HepG2 (cell line): ENCODE measurements around the gene PIGZ. TPM values are rescaled to one million over a fixed set of nuclear protein-coding genes. Genes with fewer than 3 reads are reported as not detected.

Experiments used
- ATAC-seq: fragments of 200-7000 bp; cut with Tn5 transposase; 3 replicates; pipeline ENCODE4 v1.9.1; 2020; ENCODE audit warnings: mild to moderate bottlenecking, moderate library complexity
- BruUV-seq: library from RNA; stranded (reverse); fragments of 400-500 nt; replicated peaks from 2 replicates; lab custom pipeline; 2021; lab: Mats Ljungman, UMichigan
- CTCF ChIA-PET: fragments of 300-600 bp; formaldehyde crosslinking; extraction: SDS; loops from one replicate; lab custom pipeline; 2021; ENCODE audit warnings: low total read pairs, inconsistent platforms, low intra/inter-chr PET ratio; lab: Yijun Ruan, JAX
- POLR2A ChIA-PET: fragments of 350-600 bp; sonication (Branson Sonifier 250); formaldehyde crosslinking; loops from one replicate; lab custom pipeline; 2020; ENCODE audit warnings: antibody characterized with exemption, inconsistent platforms; lab: Yijun Ruan, JAX
- DNase-seq: peaks from one replicate; pipeline ENCODE4 v3.0.0-alpha.2; 2015; ENCODE audit warnings: low spot score
- FAIRE-seq: peaks from 3 replicates; lab custom pipeline; 2011; peaks lifted over from hg19 to GRCh38; lab: Jason Lieb, UNC
- H2AFZ ChIP-seq: one replicate; pipeline ENCODE4 v1.6.1; 2011; ENCODE audit warnings: low read length, inconsistent platforms
- H3K27ac ChIP-seq: fragments of 300-600 bp; 3 replicates; pipeline ENCODE4 v1.8.0; 2011; ENCODE audit warnings: mixed run types, mild to moderate bottlenecking, mixed read lengths, low read length, inconsistent platforms; ENCODE audit not compliant: insufficient read depth; ENCODE audit errors: extremely low read length
- H3K27me3 ChIP-seq, 2 experiments: fragments of 200-600 bp in 1 of 2; 2 replicates in 1 of 2; 3 replicates in 1 of 2; pipeline versions ENCODE4 v1.6.0 to v1.8.0; 2011; ENCODE audit warnings: low read length in 2 of 2, mild to moderate bottlenecking in 2 of 2, moderate library complexity in 2 of 2, inconsistent platforms in 1 of 2; ENCODE audit not compliant: insufficient read depth in 2 of 2, control insufficient read depth in 1 of 2
- H3K36me3 ChIP-seq, 2 experiments: fragments of 200-600 bp in 1 of 2; replicated peaks in 1 of 2; 2 replicates in 1 of 2; 3 replicates in 1 of 2; pipeline versions ENCODE4 v1.5.1 to v1.8.0; 2011; ENCODE audit warnings: low read length in 2 of 2, inconsistent platforms in 1 of 2; ENCODE audit not compliant: insufficient read depth in 2 of 2, control insufficient read depth in 1 of 2
- H3K4me1 ChIP-seq: 2 replicates; pipeline ENCODE4 v1.5.1; 2012; ENCODE audit warnings: low read length, inconsistent platforms; ENCODE audit not compliant: insufficient read depth
- H3K4me2 ChIP-seq: 2 replicates; pipeline ENCODE4 v1.6.0; 2011; ENCODE audit warnings: low read depth, low read length, inconsistent platforms
- H3K4me3 ChIP-seq, 3 experiments: fragments of 200-600 bp in 1 of 3; sonication (generic), shearing (Covaris generic) in 1 of 3; replicated peaks in 1 of 3; 2 replicates each; pipeline ENCODE4 v1.5.1; 2011 to 2016; ENCODE audit warnings: low read length in 3 of 3, inconsistent platforms in 2 of 3, low read depth in 2 of 3, mild to moderate bottlenecking in 2 of 3, control low read depth in 1 of 3, mixed read lengths in 1 of 3; ENCODE audit not compliant: insufficient read depth in 1 of 3
- H3K79me2 ChIP-seq: one replicate; pipeline ENCODE4 v1.6.1; 2011; ENCODE audit warnings: low read length, inconsistent platforms; ENCODE audit not compliant: insufficient read depth
- H3K9ac ChIP-seq: 2 replicates; pipeline ENCODE4 v1.6.0; 2011; ENCODE audit warnings: mild to moderate bottlenecking, low read depth, low read length, inconsistent platforms; ENCODE audit not compliant: insufficient read depth
- H3K9me3 ChIP-seq: 2 replicates; pipeline ENCODE4 v1.5.1; 2012; ENCODE audit warnings: mild to moderate bottlenecking, low read length
- H4K20me1 ChIP-seq: 2 replicates; pipeline ENCODE4 v1.6.0; 2011; ENCODE audit warnings: inconsistent platforms, mild to moderate bottlenecking, low read length, moderate library complexity; ENCODE audit not compliant: insufficient read depth
- BRF2 ChIP-seq: sonication (generic); formaldehyde crosslinking; IDR thresholded peaks from 2 replicates; pipeline ENCODE4 v1.8.1; 2022; ENCODE audit warnings: mild to moderate bottlenecking, missing genetic modification reagents
- CENPBD1 ChIP-seq: sonication (generic); formaldehyde crosslinking; IDR thresholded peaks from 2 replicates; pipeline ENCODE4 v1.8.0; 2022; ENCODE audit warnings: missing genetic modification reagents, low read depth, mild to moderate bottlenecking, borderline replicate concordance
- DMTF1 ChIP-seq: sonication (generic); formaldehyde crosslinking; IDR thresholded peaks from 2 replicates; pipeline ENCODE4 v1.4.0; 2020; ENCODE audit warnings: mild to moderate bottlenecking, missing genetic modification reagents
- DNMT3B ChIP-seq: conservative IDR thresholded peaks from 2 replicates; pipeline ENCODE4 v1.6.1; 2016; ENCODE audit warnings: missing biosample characterization, control low read depth
- ETV5 ChIP-seq: IDR thresholded peaks from 2 replicates; pipeline ENCODE4 v1.6.1; 2018; ENCODE audit warnings: missing biosample characterization, missing genetic modification reagents, inconsistent platforms, borderline replicate concordance
- GATA4 ChIP-seq: sonication (generic); IDR thresholded peaks from 2 replicates; pipeline ENCODE4 v1.6.1; 2016; ENCODE audit warnings: antibody characterized with exemption, low read depth, borderline replicate concordance
- HOXA3 ChIP-seq: sonication (generic); formaldehyde crosslinking; IDR thresholded peaks from 2 replicates; pipeline ENCODE4 v1.5.0; 2020; ENCODE audit warnings: missing genetic modification reagents
- ISX ChIP-seq: sonication (generic); formaldehyde crosslinking; conservative IDR thresholded peaks from 2 replicates; pipeline ENCODE4 v1.5.0; 2020; ENCODE audit warnings: missing genetic modification reagents
- NFIB ChIP-seq: sonication (generic); formaldehyde crosslinking; IDR thresholded peaks from 2 replicates; pipeline ENCODE4 v1.9.0; 2021; ENCODE audit warnings: missing genetic modification reagents, mild to moderate bottlenecking, borderline replicate concordance
- PRPF4 ChIP-seq: fragments of 200-400 bp; formaldehyde crosslinking; IDR thresholded peaks from 2 replicates; pipeline ENCODE4 v1.6.1; 2016; ENCODE audit warnings: low read length, low read depth; ENCODE audit not compliant: poor library complexity, severe bottlenecking
- SCMH1 ChIP-seq: sonication (generic); formaldehyde crosslinking; IDR thresholded peaks from 2 replicates; pipeline ENCODE4 v1.9.0; 2021; ENCODE audit warnings: missing genetic modification reagents, mild to moderate bottlenecking, borderline replicate concordance
- TEAD3 ChIP-seq: optimal IDR thresholded peaks from 2 replicates; pipeline ENCODE3; 2016; ENCODE audit warnings: borderline replicate concordance
- ZNF207 ChIP-seq: fragments of 450-650 bp; IDR thresholded peaks from 2 replicates; pipeline ENCODE4 v1.6.1; 2016; ENCODE audit warnings: antibody characterized with exemption, borderline replicate concordance
- ZNF614 ChIP-seq: IDR thresholded peaks from 2 replicates; pipeline ENCODE4 v1.6.1; 2018; ENCODE audit warnings: missing biosample characterization, missing genetic modification reagents, inconsistent platforms, borderline replicate concordance
- ZNF672 ChIP-seq: sonication (generic); formaldehyde crosslinking; IDR thresholded peaks from 2 replicates; pipeline ENCODE4 v1.8.1; 2022; ENCODE audit warnings: missing genetic modification reagents
- ZNF784 ChIP-seq: sonication (generic); formaldehyde crosslinking; IDR thresholded peaks from 2 replicates; pipeline ENCODE4 v1.5.1; 2020; ENCODE audit warnings: missing genetic modification reagents, mild to moderate bottlenecking, borderline replicate concordance
- WGBS: methylation state at CpG from one replicate; pipeline ENCODE4 v1.1.6; 2017; ENCODE audit warnings: low lambda C conversion rate; 5-methylcytosine and 5-hydroxymethylcytosine counted together
- in situ Hi-C: cut with HindIII; loops from 2 replicates; pipeline ENCODE4 v1.10.0; 2017; ENCODE audit warnings: low pct_unique_long_range_greater_than_20kb; ENCODE audit not compliant: extremely low pct_ligation_motif_present
- intact Hi-C: fragments of 100-400 bp; cut with micrococcal nuclease; formaldehyde crosslinking; loops from one replicate; pipeline ENCODE4 v1.10.0; 2022; ENCODE audit not compliant: unreplicated experiment
- polyA plus RNA-seq, 8 experiments: library from polyadenylated mRNA; depleted of rRNA in 3 of 8; stranded (reverse) in 7 of 8; unstranded in 1 of 8; fragments of >200 nt; fragmentation: Illumina TruSeq in 4 of 8; extraction: Trizol in 4 of 8; gene quantifications; 2 replicates each; pipeline versions ENCODE4 v1.2.1 to v1.2.3, GENCODE V29; 2011 to 2016; ENCODE audit warnings: low read depth in 4 of 8, missing spikeins in 1 of 8, mixed read lengths in 1 of 8; ENCODE audit not compliant: insufficient read depth in 1 of 8
- total RNA-seq, 5 experiments: library from RNA; depleted of rRNA; stranded (reverse); fragments of >200 nt; fragmentation: Illumina TruSeq; extraction: Trizol; gene quantifications; 2 replicates each; pipeline ENCODE4 v1.2.3, GENCODE V29; 2016; ENCODE audit warnings: low read depth in 1 of 5

PIGZ gene
- total and polyA plus RNA-seq, 2 of the 13 experiments (the other 11 are each of a cell fraction or from before 2014, with no cell fraction given) = 4.7 to 60.5 TPM

GRCh38 chr3:196920733-196921132, 47.9 kb downstream of the PIGZ start:
- ATAC-seq (no peak), FAIRE-seq (no peak), DNase-seq (no peak)
- Histone ChIP-seq H3K9ac (no peak overlapping the region), H3K4me2 (no peak overlapping the region), H3K36me3 (peaks cover 7 to 26% of the 10 kb centered on the region in 2 experiments), H3K27ac (no peak overlapping the region), H3K27me3 (no peaks in the 10 kb centered on the region), H3K79me2 (no peaks in the 10 kb centered on the region), H3K4me3 (no peak overlapping the region), H2AFZ (no peak overlapping the region), H3K9me3 (no peaks in the 10 kb centered on the region), H4K20me1 (no peaks in the 10 kb centered on the region), H3K4me1 (peaks cover 10% of the 10 kb centered on the region)
- WGBS = 68% methylated on average over 2 of the region's 2 CpGs
- TF ChIP-seq NFIB (CRISPR knock-in tag) = no peak
- no peak for TF ChIP-seq HOXA3 (CRISPR knock-in tag)
- no peak for TF ChIP-seq ZNF207
- no peak for TF ChIP-seq ETV5 (CRISPR knock-in tag)
- no peak for TF ChIP-seq SCMH1 (CRISPR knock-in tag)
- no peak for TF ChIP-seq GATA4
- no peak for TF ChIP-seq DMTF1 (CRISPR knock-in tag)
- TF ChIP-seq DNMT3B (CRISPR knock-in tag) = no peak
- no peak for TF ChIP-seq ZNF614 (CRISPR knock-in tag)
- TF ChIP-seq PRPF4 = no peak
- no peak for TF ChIP-seq ISX (CRISPR knock-in tag)
- TF ChIP-seq BRF2 = no peak
- TF ChIP-seq CENPBD1 (CRISPR knock-in tag) = no peak
- TF ChIP-seq ZNF784 (CRISPR knock-in tag) = no peak
- no peak for TF ChIP-seq ZNF672 (CRISPR knock-in tag)
- TF ChIP-seq TEAD3 (CRISPR knock-in tag) = no peak
- BruUV-seq = no TSS peak
- CTCF ChIA-PET = no interaction called here
- in situ Hi-C loops = no loop called here
- intact Hi-C loops = no loop called here
- POLR2A ChIA-PET = no interaction called here
